DOHH2 (cell line): ENCODE measurements around the gene DSCAML1.

ENCODE experiments used
- H3F3A ChIP-seq: fragments of 200-600 bp; sonication (generic), shearing (Covaris generic); 2 replicates; pipeline ENCODE4 v1.6.0; 2016; ENCODE audit warnings: antibody characterized with exemption, mild to moderate bottlenecking; ENCODE audit not compliant: control insufficient read depth, insufficient read depth
- H3K27ac ChIP-seq: fragments of 200-600 bp; sonication (generic); 2 replicates; pipeline ENCODE4 v1.5.1; 2014; ENCODE audit warnings: low read depth, mild to moderate bottlenecking, low read length, moderate library complexity
- H3K27me3 ChIP-seq: fragments of 200-600 bp; sonication (generic); 2 replicates; pipeline ENCODE4 v1.6.1; 2014; ENCODE audit warnings: mild to moderate bottlenecking, low read length, mixed read lengths; ENCODE audit not compliant: control insufficient read depth
- H3K36me3 ChIP-seq: fragments of 200-600 bp; sonication (generic); 2 replicates; pipeline ENCODE4 v1.6.1; 2014; ENCODE audit warnings: mild to moderate bottlenecking, low read length, moderate library complexity, mixed read lengths; ENCODE audit not compliant: control insufficient read depth
- H3K4me1 ChIP-seq: fragments of 200-600 bp; sonication (generic); 2 replicates; pipeline ENCODE4 v1.6.1; 2014; ENCODE audit warnings: mild to moderate bottlenecking, low read length, mixed read lengths; ENCODE audit not compliant: control insufficient read depth
- H3K4me2 ChIP-seq: fragments of 200-600 bp; sonication (generic); 2 replicates; pipeline ENCODE4 v1.6.0; 2014; ENCODE audit warnings: mild to moderate bottlenecking, low read length, moderate library complexity
- H3K4me3 ChIP-seq: fragments of 200-600 bp; sonication (generic); 2 replicates; pipeline ENCODE4 v1.5.1; 2014; ENCODE audit warnings: mild to moderate bottlenecking, low read length, mixed read lengths
- H3K79me2 ChIP-seq: fragments of 200-600 bp; sonication (generic); 2 replicates; pipeline ENCODE4 v1.6.1; 2014; ENCODE audit warnings: mild to moderate bottlenecking, low read length, mixed read lengths; ENCODE audit not compliant: control insufficient read depth
- H3K9me2 ChIP-seq: fragments of 200-600 bp; sonication (generic); replicated peaks from 2 replicates; pipeline ENCODE4 v1.6.1; 2014; ENCODE audit warnings: mild to moderate bottlenecking, low read length, mixed read lengths; ENCODE audit not compliant: control insufficient read depth
- H3K9me3 ChIP-seq: fragments of 200-600 bp; sonication (generic); 2 replicates; pipeline ENCODE4 v1.6.1; 2014; ENCODE audit warnings: antibody characterized with exemption, low read length, mixed read lengths; ENCODE audit not compliant: control insufficient read depth, insufficient read depth
- H4K20me1 ChIP-seq: fragments of 200-600 bp; sonication (generic); 2 replicates; pipeline ENCODE4 v1.6.0; 2014; ENCODE audit warnings: low read depth, mild to moderate bottlenecking, antibody characterized with exemption, low read length, moderate library complexity; ENCODE audit not compliant: control insufficient read depth, insufficient read depth
- CTCF ChIP-seq: fragments of 200-600 bp; sonication (generic); IDR thresholded peaks from one replicate; pipeline ENCODE4 v1.5.1; 2014; ENCODE audit warnings: antibody characterized with exemption, mild to moderate bottlenecking, low read depth, low read length; ENCODE audit not compliant: poor library complexity, severe bottlenecking
- EZH2phosphoT487 ChIP-seq: fragments of 200-600 bp; sonication (generic); IDR thresholded peaks from 2 replicates; pipeline ENCODE4 v1.6.1; 2017; ENCODE audit warnings: borderline replicate concordance, mild to moderate bottlenecking, antibody characterized with exemption, low read length, moderate library complexity, mixed read lengths

Gene DSCAML1

GRCh38 chr11:117685566-117685965 lies 111.5 kb downstream of the DSCAML1 start:
- Histone ChIP-seq H3K4me1 (no peaks in the 10 kb centered on the region), H3K27ac (no peak overlapping the region), H3K9me3 (no peaks in the 10 kb centered on the region), H3K4me3 (no peak overlapping the region), H3K79me2 (no peaks in the 10 kb centered on the region), H3K4me2 (no peak overlapping the region), H3K27me3 (peaks cover 6% of the 10 kb centered on the region), H3K9me2 (no peaks in the 10 kb centered on the region), H4K20me1 (no peaks in the 10 kb centered on the region), H3F3A (no peaks in the 10 kb centered on the region), H3K36me3 (no peaks in the 10 kb centered on the region)
- TF ChIP-seq CTCF = no peak
- TF ChIP-seq EZH2phosphoT487 = no peak

- Histone ChIP-seq H3K4me1 (no peaks in the 10 kb centered on the region), H3K79me2 (no peaks in the 10 kb centered on the region), H3K4me2 (no peak overlapping the region), H3K9me2 (no peaks in the 10 kb centered on the region), H3K27ac (no peak overlapping the region), H4K20me1 (no peaks in the 10 kb centered on the region), H3F3A (no peaks in the 10 kb centered on the region), H3K36me3 (no peaks in the 10 kb centered on the region), H3K9me3 (no peaks in the 10 kb centered on the region), H3K27me3 (peaks cover 4% of the 10 kb centered on the region), H3K4me3 (no peak overlapping the region)
- no peak for TF ChIP-seq EZH2phosphoT487
- TF ChIP-seq CTCF = no peak
Observed at GRCh38 chr11:117684731-117685130, 112.3 kb downstream of the DSCAML1 start.

GRCh38 chr11:117684111-117684510 lies 112.9 kb downstream of the DSCAML1 start:
- H3K36me3 ChIP-seq = no peaks in the 10 kb centered on the region
- no peaks in the 10 kb centered on the region for H3K79me2 ChIP-seq
- H3K4me2 ChIP-seq = no peak overlapping the region
- no peaks in the 10 kb centered on the region; the same call in 1 of the 2 replicates for H3K27me3 ChIP-seq
- no peak overlapping the region for H3K4me3 ChIP-seq
- TF ChIP-seq EZH2phosphoT487 (no peak), CTCF (no peak)
- no peaks in the 10 kb centered on the region for H4K20me1 ChIP-seq
- no peaks in the 10 kb centered on the region for H3K9me3 ChIP-seq
- no peaks in the 10 kb centered on the region for H3K9me2 ChIP-seq
- H3F3A ChIP-seq = no peaks in the 10 kb centered on the region
- H3K4me1 ChIP-seq = no peaks in the 10 kb centered on the region
- no peak overlapping the region for H3K27ac ChIP-seq

GRCh38 chr11:117681438-117681837 lies 115.6 kb downstream of the DSCAML1 start:
- Histone ChIP-seq H3K4me2 (no peak overlapping the region), H3K4me1 (no peaks in the 10 kb centered on the region), H3K4me3 (no peak overlapping the region), H3K27ac (no peak overlapping the region), H3F3A (no peaks in the 10 kb centered on the region), H3K79me2 (no peaks in the 10 kb centered on the region), H3K9me2 (no peaks in the 10 kb centered on the region), H3K9me3 (no peaks in the 10 kb centered on the region), H3K27me3 (no peaks in the 10 kb centered on the region; the same call in 1 of the 2 replicates), H3K36me3 (no peaks in the 10 kb centered on the region), H4K20me1 (no peaks in the 10 kb centered on the region)
- TF ChIP-seq EZH2phosphoT487 = no peak
- TF ChIP-seq CTCF = no peak
